ENCODE data around the gene EID2.
A peak's percentile ranks its signal among the peaks of the same experiment; 100 is the strongest.

The EID2 gene

GRCh38 chr19:39533003-39533512 lies 6.9 kb downstream of the EID2 start:
- DNase-seq, result no peak

- peak; percentile 95 for DNase-seq
Measured at GRCh38 chr19:39532233-39533002, 7.5 kb downstream of the EID2 start, which contains the start of gene EID2B. Gene EID2B, minus strand, starts transcription at chr19:39532852. Its CDS starts 50 bp downstream, at chr19:39532802.

- no peak for DNase-seq
Measured at GRCh38 chr19:39531834-39532232, 8.1 kb downstream of the EID2 start.

DNA sequence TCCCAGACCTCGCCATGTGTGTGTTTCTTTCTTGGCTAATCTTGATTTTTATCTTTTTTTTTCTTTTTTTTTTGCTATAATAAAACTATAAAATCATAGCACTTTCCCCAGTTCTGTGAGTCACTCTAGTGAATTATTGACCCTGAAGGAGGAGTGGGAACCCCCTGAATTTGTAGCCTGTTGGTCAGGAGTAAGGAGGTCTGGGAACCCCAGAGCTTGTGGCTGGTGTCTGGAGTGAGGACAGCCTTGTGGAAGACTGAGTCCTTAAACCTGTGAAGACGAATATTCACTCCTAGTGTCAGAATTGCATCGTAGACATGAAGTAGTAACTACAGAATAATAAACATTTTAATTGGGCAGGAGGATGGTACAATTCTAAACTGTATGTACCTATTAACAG lies 14.8 kb downstream of the EID2 start:
- no peak for DNase-seq

- no peak for DNase-seq
Measured at GRCh38 chr19:39524495-39524894, 15.5 kb downstream of the EID2 start.

DNA sequence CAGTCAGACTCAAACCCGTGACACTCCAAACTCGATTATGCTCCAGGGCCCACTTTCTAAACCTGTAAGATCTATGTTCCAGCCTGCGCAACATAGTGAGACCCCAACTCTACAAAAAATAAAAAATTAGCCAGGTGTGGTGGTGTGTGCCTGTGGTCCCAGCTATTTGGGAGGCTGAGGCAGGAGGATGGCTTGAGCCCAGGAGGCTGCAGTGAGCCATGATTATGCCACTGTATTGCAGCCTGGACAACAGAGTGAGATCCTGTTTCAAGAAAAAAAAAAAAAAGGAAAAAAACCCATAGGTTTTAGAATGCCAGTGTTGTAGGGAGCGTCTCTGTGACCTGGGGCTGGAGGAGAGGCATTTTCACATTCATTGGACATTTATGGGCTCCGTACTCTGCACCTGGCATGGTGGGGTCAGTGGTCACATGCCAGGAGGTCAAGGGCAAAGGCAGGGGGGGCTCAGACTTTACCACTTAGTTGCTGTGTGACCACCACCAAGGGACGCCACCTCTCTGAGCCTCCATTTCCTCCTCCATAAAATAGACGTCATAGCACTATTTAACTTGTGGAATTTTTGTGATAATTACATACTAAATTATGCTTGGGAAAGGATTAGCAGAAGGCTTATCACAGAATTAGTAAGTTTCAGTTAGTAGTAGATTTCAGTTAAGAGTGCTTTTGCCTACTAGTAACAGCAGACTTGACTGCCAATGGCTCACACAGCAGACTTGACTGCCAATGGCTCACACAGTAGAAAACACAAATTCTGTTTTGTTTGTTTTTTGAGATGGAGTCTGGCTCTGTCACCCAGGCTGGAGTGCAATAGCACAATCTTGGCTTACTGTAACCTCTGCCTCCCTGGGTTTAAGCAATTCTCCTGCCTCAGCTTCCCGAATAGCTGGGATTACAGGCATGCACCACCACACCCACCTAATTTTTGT lies 19.1 kb downstream of the EID2 start:
- DNase-seq, result no peak

DNA sequence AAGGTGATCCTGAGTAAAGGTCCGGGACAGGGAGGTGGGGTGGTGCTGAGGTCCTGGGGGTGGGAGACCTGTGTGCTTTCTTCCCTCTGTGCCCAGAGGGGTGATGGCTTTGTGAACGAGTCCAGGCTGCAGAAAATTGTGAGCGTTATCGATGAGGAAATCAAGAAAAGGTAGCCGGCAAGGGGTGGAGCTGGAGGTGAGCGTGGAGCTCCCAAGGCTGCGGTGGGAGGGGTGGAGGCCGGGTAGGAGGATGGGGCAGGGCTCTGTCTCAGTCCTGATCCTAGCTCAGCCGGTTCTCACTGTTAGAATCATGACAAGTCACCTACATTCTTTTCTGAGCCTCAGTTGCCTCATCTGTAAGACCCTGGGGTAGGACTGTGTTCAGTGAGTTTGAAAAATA lies 21.0 kb downstream of the EID2 start:
- no peak for DNase-seq

DNA sequence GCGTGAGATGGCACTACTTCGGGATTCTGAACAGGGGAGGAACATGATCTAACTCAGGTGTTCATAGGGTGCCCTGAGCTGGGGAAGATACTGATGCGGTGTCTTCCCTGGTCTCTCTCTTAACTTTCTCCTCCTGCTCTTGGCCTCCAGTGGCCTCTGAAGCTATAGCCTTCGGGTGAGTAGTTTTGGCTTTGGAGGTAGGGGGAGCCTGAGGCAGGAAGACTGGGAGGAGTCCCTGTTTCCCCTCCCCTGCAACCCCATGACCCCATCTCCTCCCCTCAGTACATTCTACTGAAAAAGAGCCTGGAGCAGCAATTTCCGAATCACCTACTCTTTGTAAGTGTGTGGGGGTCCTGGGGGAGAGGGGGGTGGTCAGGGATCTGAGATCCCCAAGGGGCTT lies 21.5 kb downstream of the EID2 start:
- DNase-seq, result no peak

- no peak for DNase-seq
Measured at GRCh38 chr19:39517432-39517831, 22.5 kb downstream of the EID2 start.

DNA sequence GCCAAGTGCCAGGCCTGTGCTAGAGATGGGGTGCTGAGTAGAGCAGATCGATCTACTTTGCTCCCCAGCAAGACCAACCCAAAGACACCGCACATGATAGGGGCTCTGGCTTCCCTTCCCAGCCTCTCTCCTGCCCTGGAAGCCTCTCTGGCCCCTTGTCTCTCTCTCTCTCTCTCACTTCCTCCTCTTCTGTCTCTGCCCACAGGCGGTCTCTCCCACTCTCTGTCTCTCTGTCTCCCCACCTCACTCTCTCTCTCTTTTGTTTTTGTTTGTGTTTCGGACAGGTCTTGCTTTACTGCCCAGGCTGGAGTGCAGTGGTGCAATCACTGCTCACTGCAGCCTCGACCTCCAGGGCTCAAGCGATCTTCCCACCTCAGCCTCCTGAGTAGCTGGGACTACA lies 23.7 kb downstream of the EID2 start:
- DNase-seq, result no peak

DNA sequence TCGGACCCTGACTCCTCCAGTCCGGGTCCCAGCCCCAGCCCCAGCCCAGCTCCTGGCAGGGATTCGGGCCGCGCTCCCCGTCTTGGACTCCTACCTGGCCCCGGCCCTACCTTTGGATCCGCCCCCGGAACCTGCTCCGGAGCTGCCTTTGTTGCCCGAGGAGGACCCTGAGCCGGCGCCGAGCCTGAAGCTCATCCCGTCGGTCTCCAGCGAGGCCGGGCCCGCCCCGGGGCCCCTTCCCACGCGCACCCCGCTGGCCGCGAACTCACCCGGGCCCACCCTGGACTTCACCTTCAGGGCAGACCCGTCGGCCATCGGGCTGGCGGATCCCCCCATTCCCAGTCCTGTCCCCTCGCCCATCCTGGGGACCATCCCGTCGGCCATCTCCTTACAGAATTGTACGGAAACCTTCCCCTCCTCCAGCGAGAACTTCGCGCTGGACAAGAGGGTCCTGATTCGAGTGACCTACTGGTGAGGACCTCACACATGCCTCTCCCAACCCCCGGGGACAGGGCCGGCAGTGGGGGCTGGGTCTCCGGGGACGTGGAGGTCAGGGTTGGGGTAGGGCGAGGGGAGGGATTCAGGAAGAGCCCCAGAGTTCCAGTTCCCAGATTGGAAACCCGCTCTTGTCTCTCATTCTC lies 24.3 kb downstream of the EID2 start:
- DNase-seq, result no peak

DNA sequence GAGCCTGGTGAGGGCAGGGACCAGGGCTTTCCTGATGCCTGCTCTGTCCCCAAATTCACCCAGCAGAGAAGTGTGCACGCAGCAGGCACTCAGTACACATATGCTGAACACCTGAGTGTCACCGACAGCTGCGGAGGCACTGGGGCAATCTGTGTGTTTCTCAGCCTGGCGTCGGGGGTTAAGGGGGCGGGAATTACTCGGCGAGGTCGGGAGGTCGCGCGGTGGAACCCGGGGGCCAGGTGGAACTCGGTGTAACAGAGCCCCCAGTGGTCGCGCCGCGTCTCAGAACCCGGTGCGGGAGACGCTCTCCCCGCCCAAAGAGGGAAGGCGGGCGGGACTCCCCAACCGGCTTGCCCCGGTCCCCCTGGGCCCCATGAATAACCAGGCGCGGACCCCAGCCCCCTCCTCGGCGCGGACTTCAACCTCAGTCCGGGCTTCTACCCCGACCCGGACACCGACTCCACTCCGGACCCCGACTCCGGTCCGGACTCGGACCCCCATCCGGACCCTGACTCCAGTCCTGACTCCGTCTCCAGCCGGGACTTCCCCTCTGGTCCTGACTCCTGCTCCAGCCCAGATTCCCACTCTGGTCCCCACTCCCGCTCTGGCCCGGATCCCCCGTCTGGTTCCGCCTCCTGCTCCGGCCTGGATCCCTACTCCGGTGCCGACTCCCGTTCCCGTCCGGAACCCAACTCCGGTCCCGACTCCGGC lies 25.0 kb downstream of the EID2 start, which contains the start of gene SELENOV:
Gene SELENOV (plus strand): TSS at position 300 of the 711 bp plus-strand sequence. CDS start 74 bp downstream, at position 374.
- no peak for DNase-seq

DNA sequence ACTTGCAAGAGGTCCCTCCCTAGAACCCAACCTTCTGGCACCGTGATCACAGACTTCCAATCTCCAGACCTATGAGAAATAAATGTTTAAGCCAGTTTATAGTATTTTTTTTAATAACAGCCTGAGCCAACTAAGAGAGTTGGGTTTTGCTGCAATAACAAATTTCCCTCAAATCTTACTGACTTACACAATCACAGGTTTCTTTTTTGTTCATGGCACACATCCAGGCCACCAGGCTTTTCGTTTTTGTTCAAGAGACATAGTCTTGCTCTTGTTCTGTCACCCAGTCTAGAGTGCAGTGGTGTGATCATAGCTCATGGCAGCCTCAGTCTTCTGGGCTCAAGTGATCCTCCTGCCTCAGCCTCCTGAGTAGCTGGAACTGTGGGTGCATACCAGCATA lies 27.0 kb downstream of the EID2 start:
- DNase-seq, result no peak

- no peak for DNase-seq
Measured at GRCh38 chr19:39509233-39509632, 30.7 kb downstream of the EID2 start.

GRCh38 chr19:39508629-39509028 lies 31.3 kb downstream of the EID2 start:
- no peak for DNase-seq

DNA sequence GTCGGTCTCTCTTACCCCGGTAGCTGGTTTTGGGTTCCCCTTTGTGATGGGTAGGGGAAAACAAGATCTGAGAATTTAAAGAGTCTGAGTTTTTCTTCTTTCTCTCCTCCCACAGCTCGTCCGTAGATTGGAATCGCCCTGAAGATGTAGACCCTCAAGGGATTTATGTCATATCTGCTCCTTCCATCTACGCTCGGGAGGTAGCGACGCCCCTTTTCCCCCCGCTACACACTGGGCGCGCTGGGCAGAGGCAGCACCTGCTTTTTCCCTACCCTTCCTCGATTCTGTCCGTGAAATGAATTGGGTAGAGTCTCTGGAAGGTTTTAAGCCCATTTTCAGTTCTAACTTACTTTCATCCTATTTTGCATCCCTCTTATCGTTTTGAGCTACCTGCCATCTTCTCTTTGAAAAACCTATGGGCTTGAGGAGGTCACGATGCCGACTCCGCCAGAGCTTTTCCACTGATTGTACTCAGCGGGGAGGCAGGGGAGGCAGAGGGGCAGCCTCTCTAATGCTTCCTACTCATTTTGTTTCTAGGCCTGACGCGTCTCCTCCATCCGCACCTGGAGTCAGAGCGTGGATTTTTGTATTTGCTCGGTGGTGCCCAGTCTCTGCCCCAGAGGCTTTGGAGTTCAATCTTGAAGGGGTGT lies 32.1 kb downstream of the EID2 start:
- DNase-seq, result no peak

GRCh38 chr19:39506944-39507714 lies 32.8 kb downstream of the EID2 start:
- peak; percentile 65 for DNase-seq

DNA sequence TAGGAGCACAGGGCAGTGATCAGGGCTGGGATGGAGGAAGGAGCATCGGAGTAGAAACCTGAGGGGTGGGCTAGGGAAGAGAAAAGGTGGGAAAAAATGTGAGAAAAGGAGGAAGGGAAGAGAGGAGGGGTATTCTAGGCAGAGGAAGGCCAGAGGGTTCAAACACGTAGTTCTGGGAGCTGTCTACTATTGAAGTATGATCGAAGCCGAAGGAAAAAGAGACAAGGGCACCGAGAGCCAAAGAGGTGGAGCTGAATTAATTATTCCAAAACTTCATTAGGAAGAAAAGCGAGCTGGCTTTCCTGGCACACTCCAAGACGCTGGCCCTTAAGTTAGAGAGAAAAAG lies 33.4 kb downstream of the EID2 start:
- no peak for DNase-seq

- DNase-seq, result peak; percentile 33
Measured at GRCh38 chr19:39502640-39503417, 37.1 kb downstream of the EID2 start.

GRCh38 chr19:39501340-39501739 lies 38.6 kb downstream of the EID2 start:
- DNase-seq, result no peak

Measured in T1000 (cell line).